Measurements from ENCODE around the gene AGBL2.
"Not testable (repeated sequence)": the region's sequence is repeated elsewhere in the genome, so short reads cannot be mapped to it uniquely, and the experiment has no call there.

GRCh38 chr11:47742494-47742893 lies 27.3 kb upstream of the AGBL2 start:
- not testable (repeated sequence) for TF ChIP-seq CTCF, POLR2A (IDR thresholded peaks at IDR 0.05)
